ENCODE results near the gene SUMO3. TPM values are rescaled to one million over a fixed set of nuclear protein-coding genes. Genes with fewer than 3 reads are reported as not detected.

Gene SUMO3
- total and polyA plus RNA-seq, 4 donors = 35.1 to 51.0 (median 40.6) TPM

DNA sequence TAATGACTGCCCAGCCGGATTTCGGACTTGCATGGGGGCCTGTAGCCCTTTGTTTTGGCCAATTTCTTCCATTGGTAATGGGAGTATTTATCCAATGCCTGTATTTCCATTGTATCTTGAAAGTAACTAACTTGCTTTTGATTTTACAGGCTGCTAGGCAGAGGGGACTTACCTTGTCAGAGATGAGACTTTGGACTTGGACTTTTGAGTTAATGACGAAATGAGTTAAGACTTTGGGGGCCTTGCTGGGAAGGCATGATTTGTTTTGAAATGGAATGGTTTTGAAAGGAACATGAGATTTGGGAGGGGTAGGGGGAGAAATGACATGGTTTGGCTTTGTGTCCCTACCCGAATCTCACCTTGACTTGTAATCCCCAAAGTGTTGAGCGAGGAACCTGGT is 25.9 kb downstream of the SUMO3 start:
- no peak overlapping the region for H3K4me3 ChIP-seq (ENCODE audit: low read depth in 1 of 3, low read length in 3 of 3)
- DNase-seq (ENCODE audit: low spot score) = no peak
- no peaks in the 10 kb centered on the region for H3K9me3 ChIP-seq (ENCODE audit: control insufficient read depth in 4 of 4, low read length in 3 of 4)
- no peak overlapping the region for H3K27ac ChIP-seq (ENCODE audit: low read depth in 1 of 2, low read length in 2 of 2)
- H3K36me3 ChIP-seq (ENCODE audit: control insufficient read depth in 4 of 4, insufficient read depth in 3 of 4, low read depth in 1 of 4, low read length in 3 of 4) = peaks cover 0 to 4% (median 1%) of the 10 kb centered on the region in 4 donors
- TF ChIP-seq HNF4A (conservative IDR thresholded peaks at IDR 0.05) = peak; percentile 53 to 70
- no peak for TF ChIP-seq YY1 (IDR thresholded peaks at IDR 0.05)
- TF ChIP-seq HNF4G (IDR thresholded peaks at IDR 0.05) = peak; percentile 24
- TF ChIP-seq NR2F2 (IDR thresholded peaks at IDR 0.05) = no peak
- TF ChIP-seq FOXA1 (IDR thresholded peaks at IDR 0.05) = no peak
- TF ChIP-seq, protein P1, sequence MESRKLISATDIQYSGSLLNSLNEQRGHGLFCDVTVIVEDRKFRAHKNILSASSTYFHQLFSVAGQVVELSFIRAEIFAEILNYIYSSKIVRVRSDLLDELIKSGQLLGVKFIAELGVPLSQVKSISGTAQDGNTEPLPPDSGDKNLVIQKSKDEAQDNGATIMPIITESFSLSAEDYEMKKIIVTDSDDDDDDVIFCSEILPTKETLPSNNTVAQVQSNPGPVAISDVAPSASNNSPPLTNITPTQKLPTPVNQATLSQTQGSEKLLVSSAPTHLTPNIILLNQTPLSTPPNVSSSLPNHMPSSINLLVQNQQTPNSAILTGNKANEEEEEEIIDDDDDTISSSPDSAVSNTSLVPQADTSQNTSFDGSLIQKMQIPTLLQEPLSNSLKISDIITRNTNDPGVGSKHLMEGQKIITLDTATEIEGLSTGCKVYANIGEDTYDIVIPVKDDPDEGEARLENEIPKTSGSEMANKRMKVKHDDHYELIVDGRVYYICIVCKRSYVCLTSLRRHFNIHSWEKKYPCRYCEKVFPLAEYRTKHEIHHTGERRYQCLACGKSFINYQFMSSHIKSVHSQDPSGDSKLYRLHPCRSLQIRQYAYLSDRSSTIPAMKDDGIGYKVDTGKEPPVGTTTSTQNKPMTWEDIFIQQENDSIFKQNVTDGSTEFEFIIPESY (IDR thresholded peaks at IDR 0.05) = no peak
- TF ChIP-seq RXRA (IDR thresholded peaks at IDR 0.05) = no peak
- no peak for TF ChIP-seq GABPA (IDR thresholded peaks at IDR 0.05 in 1 of 2, conservative IDR thresholded peaks at IDR 0.05 in 1 of 2)
- TF ChIP-seq EGR1 (IDR thresholded peaks at IDR 0.05; ENCODE audit: low read depth in 2 of 2) = no peak
- no peak for TF ChIP-seq TAF1 (conservative IDR thresholded peaks at IDR 0.05)
- TF ChIP-seq, protein P2, sequence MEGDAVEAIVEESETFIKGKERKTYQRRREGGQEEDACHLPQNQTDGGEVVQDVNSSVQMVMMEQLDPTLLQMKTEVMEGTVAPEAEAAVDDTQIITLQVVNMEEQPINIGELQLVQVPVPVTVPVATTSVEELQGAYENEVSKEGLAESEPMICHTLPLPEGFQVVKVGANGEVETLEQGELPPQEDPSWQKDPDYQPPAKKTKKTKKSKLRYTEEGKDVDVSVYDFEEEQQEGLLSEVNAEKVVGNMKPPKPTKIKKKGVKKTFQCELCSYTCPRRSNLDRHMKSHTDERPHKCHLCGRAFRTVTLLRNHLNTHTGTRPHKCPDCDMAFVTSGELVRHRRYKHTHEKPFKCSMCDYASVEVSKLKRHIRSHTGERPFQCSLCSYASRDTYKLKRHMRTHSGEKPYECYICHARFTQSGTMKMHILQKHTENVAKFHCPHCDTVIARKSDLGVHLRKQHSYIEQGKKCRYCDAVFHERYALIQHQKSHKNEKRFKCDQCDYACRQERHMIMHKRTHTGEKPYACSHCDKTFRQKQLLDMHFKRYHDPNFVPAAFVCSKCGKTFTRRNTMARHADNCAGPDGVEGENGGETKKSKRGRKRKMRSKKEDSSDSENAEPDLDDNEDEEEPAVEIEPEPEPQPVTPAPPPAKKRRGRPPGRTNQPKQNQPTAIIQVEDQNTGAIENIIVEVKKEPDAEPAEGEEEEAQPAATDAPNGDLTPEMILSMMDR (IDR thresholded peaks at IDR 0.05; ENCODE audit: low read depth, low read length, missing input control) = no peak
- no peak for TF ChIP-seq FOXA2 (IDR thresholded peaks at IDR 0.05)
- H3K9ac ChIP-seq (ENCODE audit: low read depth in 1 of 2, low read length in 2 of 2) = no peak overlapping the region
- WGBS = 85% methylated on average over 5 of the region's 5 CpGs
- no peaks in the 10 kb centered on the region for H3K27me3 ChIP-seq (ENCODE audit: control insufficient read depth in 4 of 4, insufficient read depth in 4 of 4, low read length in 3 of 4)
- peaks cover 4 to 33% (median 27%) of the 10 kb centered on the region in 4 donors for H3K4me1 ChIP-seq (ENCODE audit: control insufficient read depth in 4 of 4, insufficient read depth in 4 of 4, low read length in 3 of 4)

DNA sequence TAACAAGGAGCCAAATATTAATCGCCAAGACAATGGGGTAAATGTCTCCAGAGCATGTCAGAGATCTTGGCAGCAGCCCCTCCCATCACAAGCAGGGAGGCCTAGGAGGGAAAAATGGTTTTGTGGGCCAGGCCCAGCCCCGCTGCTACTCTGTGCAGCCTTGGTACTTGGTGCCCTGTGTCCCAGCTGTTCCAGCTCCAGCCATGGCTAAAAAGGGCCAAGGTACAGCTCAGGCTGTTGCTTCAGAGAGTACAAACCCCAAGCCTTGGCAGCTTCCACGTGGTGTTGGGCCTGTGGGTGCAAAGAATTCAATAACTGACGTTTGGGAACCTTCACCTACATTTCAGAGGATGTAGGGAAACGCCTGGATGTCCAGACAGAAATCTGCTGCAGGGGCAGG is 26.6 kb downstream of the SUMO3 start:
- no peak for DNase-seq (ENCODE audit: low spot score)
- H3K27ac ChIP-seq (ENCODE audit: low read depth in 1 of 2, low read length in 2 of 2) = no peak overlapping the region
- no peak for TF ChIP-seq TAF1 (conservative IDR thresholded peaks at IDR 0.05)
- no peak for TF ChIP-seq EGR1 (IDR thresholded peaks at IDR 0.05; ENCODE audit: low read depth in 2 of 2)
- no peak for TF ChIP-seq FOXA1 (IDR thresholded peaks at IDR 0.05)
- TF ChIP-seq RAD21 (IDR thresholded peaks at IDR 0.05) = no peak
- no peak for TF ChIP-seq SP1 (IDR thresholded peaks at IDR 0.05)
- TF ChIP-seq JUND (IDR thresholded peaks at IDR 0.05) = no peak
- TF ChIP-seq FOXA2 (IDR thresholded peaks at IDR 0.05) = no peak
- TF ChIP-seq, protein P3, sequence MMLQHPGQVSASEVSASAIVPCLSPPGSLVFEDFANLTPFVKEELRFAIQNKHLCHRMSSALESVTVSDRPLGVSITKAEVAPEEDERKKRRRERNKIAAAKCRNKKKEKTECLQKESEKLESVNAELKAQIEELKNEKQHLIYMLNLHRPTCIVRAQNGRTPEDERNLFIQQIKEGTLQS (IDR thresholded peaks at IDR 0.05) = no peak
- TF ChIP-seq NR2F2 (IDR thresholded peaks at IDR 0.05) = no peak
- no peak for TF ChIP-seq HNF4G (IDR thresholded peaks at IDR 0.05)
- TF ChIP-seq, protein P1 (IDR thresholded peaks at IDR 0.05) = no peak
- no peak for TF ChIP-seq RXRA (IDR thresholded peaks at IDR 0.05)
- no peak for TF ChIP-seq HNF4A (conservative IDR thresholded peaks at IDR 0.05)
- TF ChIP-seq, protein P2 (IDR thresholded peaks at IDR 0.05; ENCODE audit: low read depth, low read length, missing input control) = no peak
- TF ChIP-seq GABPA (IDR thresholded peaks at IDR 0.05 in 1 of 2, conservative IDR thresholded peaks at IDR 0.05 in 1 of 2) = no peak
- TF ChIP-seq, protein P4, sequence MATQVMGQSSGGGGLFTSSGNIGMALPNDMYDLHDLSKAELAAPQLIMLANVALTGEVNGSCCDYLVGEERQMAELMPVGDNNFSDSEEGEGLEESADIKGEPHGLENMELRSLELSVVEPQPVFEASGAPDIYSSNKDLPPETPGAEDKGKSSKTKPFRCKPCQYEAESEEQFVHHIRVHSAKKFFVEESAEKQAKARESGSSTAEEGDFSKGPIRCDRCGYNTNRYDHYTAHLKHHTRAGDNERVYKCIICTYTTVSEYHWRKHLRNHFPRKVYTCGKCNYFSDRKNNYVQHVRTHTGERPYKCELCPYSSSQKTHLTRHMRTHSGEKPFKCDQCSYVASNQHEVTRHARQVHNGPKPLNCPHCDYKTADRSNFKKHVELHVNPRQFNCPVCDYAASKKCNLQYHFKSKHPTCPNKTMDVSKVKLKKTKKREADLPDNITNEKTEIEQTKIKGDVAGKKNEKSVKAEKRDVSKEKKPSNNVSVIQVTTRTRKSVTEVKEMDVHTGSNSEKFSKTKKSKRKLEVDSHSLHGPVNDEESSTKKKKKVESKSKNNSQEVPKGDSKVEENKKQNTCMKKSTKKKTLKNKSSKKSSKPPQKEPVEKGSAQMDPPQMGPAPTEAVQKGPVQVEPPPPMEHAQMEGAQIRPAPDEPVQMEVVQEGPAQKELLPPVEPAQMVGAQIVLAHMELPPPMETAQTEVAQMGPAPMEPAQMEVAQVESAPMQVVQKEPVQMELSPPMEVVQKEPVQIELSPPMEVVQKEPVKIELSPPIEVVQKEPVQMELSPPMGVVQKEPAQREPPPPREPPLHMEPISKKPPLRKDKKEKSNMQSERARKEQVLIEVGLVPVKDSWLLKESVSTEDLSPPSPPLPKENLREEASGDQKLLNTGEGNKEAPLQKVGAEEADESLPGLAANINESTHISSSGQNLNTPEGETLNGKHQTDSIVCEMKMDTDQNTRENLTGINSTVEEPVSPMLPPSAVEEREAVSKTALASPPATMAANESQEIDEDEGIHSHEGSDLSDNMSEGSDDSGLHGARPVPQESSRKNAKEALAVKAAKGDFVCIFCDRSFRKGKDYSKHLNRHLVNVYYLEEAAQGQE (IDR thresholded peaks at IDR 0.05) = no peak
- TF ChIP-seq, protein P5, sequence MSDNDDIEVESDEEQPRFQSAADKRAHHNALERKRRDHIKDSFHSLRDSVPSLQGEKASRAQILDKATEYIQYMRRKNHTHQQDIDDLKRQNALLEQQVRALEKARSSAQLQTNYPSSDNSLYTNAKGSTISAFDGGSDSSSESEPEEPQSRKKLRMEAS (IDR thresholded peaks at IDR 0.05) = no peak
- no peak for TF ChIP-seq YY1 (IDR thresholded peaks at IDR 0.05)
- no peak overlapping the region for H3K4me3 ChIP-seq (ENCODE audit: low read depth in 1 of 3, low read length in 3 of 3)
- no peaks in the 10 kb centered on the region for H3K9me3 ChIP-seq (ENCODE audit: control insufficient read depth in 4 of 4, low read length in 3 of 4)
- no peak overlapping the region for H3K9ac ChIP-seq (ENCODE audit: low read depth in 1 of 2, low read length in 2 of 2)
- peaks cover 0 to 4% (median 1%) of the 10 kb centered on the region in 4 donors for H3K36me3 ChIP-seq (ENCODE audit: control insufficient read depth in 4 of 4, insufficient read depth in 3 of 4, low read depth in 1 of 4, low read length in 3 of 4)
- WGBS = 67% methylated on average over 5 of the region's 5 CpGs
- no peaks in the 10 kb centered on the region for H3K27me3 ChIP-seq (ENCODE audit: control insufficient read depth in 4 of 4, insufficient read depth in 4 of 4, low read length in 3 of 4)
- peaks cover 5 to 37% (median 28%) of the 10 kb centered on the region in 4 donors for H3K4me1 ChIP-seq (ENCODE audit: control insufficient read depth in 4 of 4, insufficient read depth in 4 of 4, low read length in 3 of 4)
